ENCODE results near the gene MS4A10. TPM values are rescaled to one million over a fixed set of nuclear protein-coding genes. Genes with fewer than 3 reads are reported as not detected.

MS4A10 gene
- total and polyA plus RNA-seq, 2 donors (not counting 1 experiment from before 2014, with no cell fraction given), result not detected

DNA sequence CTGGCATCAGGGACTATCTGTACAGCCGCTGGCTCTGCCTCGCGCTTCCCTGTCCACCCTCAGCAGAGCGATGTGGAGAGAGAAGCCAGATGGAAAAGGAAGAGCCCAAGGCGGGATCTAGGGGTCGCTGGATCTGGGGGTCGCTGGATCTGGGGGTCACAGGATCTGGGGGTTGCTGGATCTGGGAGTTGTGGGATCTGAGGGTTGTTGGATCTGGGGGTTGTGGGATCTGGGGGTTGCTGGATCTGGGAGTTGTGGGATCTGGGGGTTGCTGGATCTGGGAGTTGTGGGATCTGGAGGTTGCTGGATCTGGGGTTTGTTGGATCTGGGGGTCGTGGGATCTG, 2.0 kb upstream of the MS4A10 start:
- H3K4me3 Mint-ChIP-seq, result no peak overlapping the region
- no peaks in the 10 kb centered on the region for H4K20me1 ChIP-seq (ENCODE audit: control insufficient read depth, insufficient read depth, low read length, poor library complexity, severe bottlenecking)
- H3K4me2 ChIP-seq (replicated peaks; ENCODE audit: low read depth, low read length, poor library complexity, severe bottlenecking), result no peak overlapping the region
- intact Hi-C loops (cut with micrococcal nuclease), result no loop called here
- H3K4me3 ChIP-seq (ENCODE audit: control extremely low read depth in 1 of 5, extremely low read depth in 1 of 5, insufficient read depth in 1 of 5, low read depth in 2 of 5, low read length in 4 of 5), result no peak overlapping the region
- ATAC-seq (ENCODE audit: low read depth) (no peak), DNase-seq (no peak)
- H3K4me1 ChIP-seq (ENCODE audit: control insufficient read depth in 2 of 2, insufficient read depth in 2 of 2, low read length in 2 of 2), result no peaks in the 10 kb centered on the region
- no peak overlapping the region for H3K9ac ChIP-seq (ENCODE audit: low read length)
- POLR2A ChIA-PET, result no interaction called here
- no peaks in the 10 kb centered on the region for H3K9me3 ChIP-seq (ENCODE audit: control extremely low read depth in 1 of 3, control insufficient read depth in 2 of 3, insufficient read depth in 1 of 3, low read length in 2 of 3)
- no peaks in the 10 kb centered on the region for H3K27me3 ChIP-seq (replicated peaks in 1 of 4; ENCODE audit: control extremely low read depth in 1 of 4, control insufficient read depth in 3 of 4, insufficient read depth in 4 of 4, low read length in 3 of 4)
- H3K27ac Mint-ChIP-seq, result no peak overlapping the region
- TF ChIP-seq CTCF (IDR thresholded peaks at IDR 0.05) (no peak), EZH2 (IDR thresholded peaks at IDR 0.05; ENCODE audit: borderline replicate concordance, insufficient read depth, low read depth, low read length, poor library complexity, severe bottlenecking) (no peak)
- no peak overlapping the region for H2AFZ ChIP-seq (ENCODE audit: insufficient read depth, low read depth, low read length, poor library complexity, severe bottlenecking)
- no peaks in the 10 kb centered on the region for H3K27me3 Mint-ChIP-seq
- H3K4me1 Mint-ChIP-seq, result no peaks in the 10 kb centered on the region
- CTCF ChIA-PET, result interaction anchor here (2.4 kb wide), 1 partner anchor 26 kb away, joined by 6 read pairs; the partner anchor contains the start of gene MS4A15
- no peaks in the 10 kb centered on the region for H3K36me3 ChIP-seq (replicated peaks in 1 of 2; ENCODE audit: control extremely low read depth in 1 of 2, control insufficient read depth in 1 of 2, extremely low read depth in 1 of 2, insufficient read depth in 2 of 2, low read length in 1 of 2)
- H3K27ac ChIP-seq (ENCODE audit: low read length in 2 of 2), result no peak overlapping the region
- whole genome bisulfite sequencing (ENCODE audit: insufficient coverage), result 95% methylated on average over 5 of the region's 8 CpGs
- no peaks in the 10 kb centered on the region for H3K9me3 Mint-ChIP-seq (ENCODE audit: insufficient read depth)
- no peaks in the 10 kb centered on the region for H3K79me2 ChIP-seq (ENCODE audit: control insufficient read depth, insufficient read depth, low read length)

DNA sequence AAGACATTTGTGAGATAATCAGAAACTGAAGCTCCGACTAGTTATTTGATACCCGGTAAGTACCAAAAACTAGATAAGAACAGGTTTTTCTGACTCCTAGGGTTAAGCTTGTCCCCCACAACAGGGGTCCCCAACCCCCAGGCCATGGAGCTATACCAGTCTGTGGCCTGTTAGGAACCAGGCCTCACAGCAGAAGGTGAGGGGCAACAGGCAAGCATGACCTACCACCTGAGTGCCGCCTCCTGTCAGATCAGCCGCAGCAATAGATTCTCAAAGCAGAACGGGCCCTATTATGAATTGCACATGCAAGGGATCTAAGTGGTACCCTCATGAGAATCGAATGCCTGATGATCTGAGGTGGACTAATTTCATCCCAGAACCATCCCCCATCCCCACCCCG, 1.2 kb upstream of the MS4A10 start:
- Histone ChIP-seq H3K4me3 (ENCODE audit: control extremely low read depth in 1 of 5, extremely low read depth in 1 of 5, insufficient read depth in 1 of 5, low read depth in 2 of 5, low read length in 4 of 5) (no peak overlapping the region), H3K79me2 (ENCODE audit: control insufficient read depth, insufficient read depth, low read length) (no peaks in the 10 kb centered on the region), H3K9ac (ENCODE audit: low read length) (no peak overlapping the region), H2AFZ (ENCODE audit: insufficient read depth, low read depth, low read length, poor library complexity, severe bottlenecking) (no peak overlapping the region), H3K36me3 (replicated peaks in 1 of 2; ENCODE audit: control extremely low read depth in 1 of 2, control insufficient read depth in 1 of 2, extremely low read depth in 1 of 2, insufficient read depth in 2 of 2, low read length in 1 of 2) (no peaks in the 10 kb centered on the region), H3K4me2 (replicated peaks; ENCODE audit: low read depth, low read length, poor library complexity, severe bottlenecking) (no peak overlapping the region), H3K27ac (ENCODE audit: low read length in 2 of 2) (no peak overlapping the region), H3K4me1 (ENCODE audit: control insufficient read depth in 2 of 2, insufficient read depth in 2 of 2, low read length in 2 of 2) (no peaks in the 10 kb centered on the region), H3K27me3 (replicated peaks in 1 of 4; ENCODE audit: control extremely low read depth in 1 of 4, control insufficient read depth in 3 of 4, insufficient read depth in 4 of 4, low read length in 3 of 4) (no peaks in the 10 kb centered on the region), H4K20me1 (ENCODE audit: control insufficient read depth, insufficient read depth, low read length, poor library complexity, severe bottlenecking) (no peaks in the 10 kb centered on the region), H3K9me3 (ENCODE audit: control extremely low read depth in 1 of 3, control insufficient read depth in 2 of 3, insufficient read depth in 1 of 3, low read length in 2 of 3) (no peaks in the 10 kb centered on the region)
- 87% methylated on average over 6 of the region's 7 CpGs for WGBS (ENCODE audit: insufficient coverage)
- ATAC-seq (ENCODE audit: low read depth), result no peak
- Mint-ChIP-seq H3K9me3 (ENCODE audit: insufficient read depth) (no peaks in the 10 kb centered on the region), H3K27ac (no peak overlapping the region), H3K27me3 (no peaks in the 10 kb centered on the region), H3K4me3 (no peak overlapping the region), H3K4me1 (no peaks in the 10 kb centered on the region)
- DNase-seq, result no peak
- POLR2A ChIA-PET, result no interaction called here
- TF ChIP-seq CTCF (IDR thresholded peaks at IDR 0.05) (no peak), EZH2 (IDR thresholded peaks at IDR 0.05; ENCODE audit: borderline replicate concordance, insufficient read depth, low read depth, low read length, poor library complexity, severe bottlenecking) (no peak)
- intact Hi-C loops (cut with micrococcal nuclease), result no loop called here
- CTCF ChIA-PET, result no interaction called here

All from B cell (primary cell).